SK-N-SH treated with all-trans-retinoic acid at 6 μM for 48 hours (cell line): ENCODE data around the gene REG3A.

Experiments used
- ARNTL ChIP-seq: fragments of 450-650 bp; formaldehyde crosslinking; IDR thresholded peaks from 2 replicates; pipeline ENCODE4 v1.5.0; 2020; ENCODE audit warnings: low read depth, mild to moderate bottlenecking, moderate library complexity, borderline replicate concordance
- BACH2 ChIP-seq: fragments of 250-450 bp; sonication (Bioruptor Pico); IDR thresholded peaks from 2 replicates; pipeline ENCODE4 v1.9.0; 2021; ENCODE audit warnings: mild to moderate bottlenecking, borderline replicate concordance
- CSDC2 ChIP-seq: fragments of 250-450 bp; sonication (Bioruptor Pico); IDR thresholded peaks from 2 replicates; pipeline ENCODE4 v1.5.0; 2020; ENCODE audit warnings: mild to moderate bottlenecking, moderate library complexity
- ESRRG ChIP-seq: fragments of 250-450 bp; sonication (Bioruptor Pico); IDR thresholded peaks from 2 replicates; pipeline ENCODE4 v1.6.1; 2021; ENCODE audit warnings: mild to moderate bottlenecking
- OSR1 ChIP-seq: fragments of 250-450 bp; sonication (Bioruptor Pico); IDR thresholded peaks from 2 replicates; pipeline ENCODE4 v1.8.0; 2022; ENCODE audit warnings: moderate library complexity, mild to moderate bottlenecking, inconsistent platforms
- RARB ChIP-seq: fragments of 250-450 bp; sonication (Bioruptor Pico); IDR thresholded peaks from 2 replicates; pipeline ENCODE4 v1.8.0; 2021; ENCODE audit warnings: mild to moderate bottlenecking, moderate library complexity
- TCF4 ChIP-seq: fragments of 250-450 bp; sonication (Bioruptor Pico); IDR thresholded peaks from 2 replicates; pipeline ENCODE4 v1.8.0; 2021; ENCODE audit warnings: mild to moderate bottlenecking, moderate library complexity, borderline replicate concordance
- TOX ChIP-seq: fragments of 250-450 bp; sonication (Bioruptor Pico); IDR thresholded peaks from 2 replicates; pipeline ENCODE4 v1.8.0; 2021; ENCODE audit warnings: mild to moderate bottlenecking, moderate library complexity, borderline replicate concordance
- ZC3H10 ChIP-seq: fragments of 250-450 bp; sonication (Bioruptor Pico); IDR thresholded peaks from 2 replicates; pipeline ENCODE4 v1.5.1; 2021; ENCODE audit warnings: mild to moderate bottlenecking, moderate library complexity
- ZFP3 ChIP-seq: fragments of 250-450 bp; sonication (Bioruptor Pico); IDR thresholded peaks from 2 replicates; pipeline ENCODE4 v1.5.0; 2020; ENCODE audit warnings: mild to moderate bottlenecking, moderate library complexity
- ZNF565 ChIP-seq: fragments of 450-650 bp; formaldehyde crosslinking; conservative IDR thresholded peaks from 2 replicates; pipeline ENCODE4 v1.5.0; 2020; ENCODE audit warnings: low read depth, mild to moderate bottlenecking, moderate library complexity
- ZNF70 ChIP-seq: fragments of 450-650 bp; formaldehyde crosslinking; IDR thresholded peaks from 2 replicates; pipeline ENCODE4 v1.5.0; 2020; ENCODE audit warnings: mild to moderate bottlenecking, moderate library complexity
- TF ChIP-seq, protein P1 (sequence below): fragments of 250-450 bp; sonication (Bioruptor Pico); IDR thresholded peaks from 2 replicates; pipeline ENCODE4 v1.8.0; 2020; ENCODE audit warnings: mild to moderate bottlenecking, moderate library complexity, borderline replicate concordance

DNA sequence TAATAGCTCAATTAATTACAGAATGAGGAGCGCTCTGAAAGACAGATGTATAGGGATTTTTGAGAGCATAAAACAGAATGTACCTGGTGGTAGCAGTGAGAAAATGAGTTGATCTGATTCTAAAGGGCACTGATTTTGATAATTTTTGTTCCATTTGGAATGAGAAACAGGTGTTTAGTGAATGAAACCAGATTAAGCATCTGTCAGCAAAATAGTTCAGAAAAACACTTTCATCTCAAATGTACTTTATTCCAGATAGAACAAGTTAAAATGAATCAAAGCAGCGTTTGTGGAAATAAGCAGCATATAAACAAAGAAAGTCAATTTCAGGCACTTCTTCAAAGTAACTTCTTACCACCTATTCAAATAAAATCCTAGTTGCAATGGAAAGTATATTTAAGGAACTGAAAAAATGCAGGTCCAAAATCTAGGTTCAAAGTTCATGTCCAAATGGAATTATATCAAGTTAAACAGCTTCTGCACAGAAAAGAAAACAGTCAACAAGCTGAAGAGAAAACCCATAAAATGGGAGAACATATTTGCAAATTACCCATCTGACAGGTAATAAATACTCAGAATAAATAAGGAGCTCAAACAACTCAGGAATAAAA, 11.9 kb upstream of the REG3A start:
- TF ChIP-seq OSR1 (no peak), ZNF565 (CRISPR knock-in tag) (no peak), ZFP3 (CRISPR knock-in tag) (no peak), ZC3H10 (CRISPR knock-in tag) (no peak), BACH2 (CRISPR knock-in tag) (no peak), RARB (no peak), ZNF70 (CRISPR knock-in tag) (no peak), TCF4 (CRISPR knock-in tag) (no peak), TOX (CRISPR knock-in tag) (no peak), ESRRG (CRISPR knock-in tag) (no peak), ARNTL (no peak), CSDC2 (CRISPR knock-in tag) (no peak)
- TF ChIP-seq, protein P1, sequence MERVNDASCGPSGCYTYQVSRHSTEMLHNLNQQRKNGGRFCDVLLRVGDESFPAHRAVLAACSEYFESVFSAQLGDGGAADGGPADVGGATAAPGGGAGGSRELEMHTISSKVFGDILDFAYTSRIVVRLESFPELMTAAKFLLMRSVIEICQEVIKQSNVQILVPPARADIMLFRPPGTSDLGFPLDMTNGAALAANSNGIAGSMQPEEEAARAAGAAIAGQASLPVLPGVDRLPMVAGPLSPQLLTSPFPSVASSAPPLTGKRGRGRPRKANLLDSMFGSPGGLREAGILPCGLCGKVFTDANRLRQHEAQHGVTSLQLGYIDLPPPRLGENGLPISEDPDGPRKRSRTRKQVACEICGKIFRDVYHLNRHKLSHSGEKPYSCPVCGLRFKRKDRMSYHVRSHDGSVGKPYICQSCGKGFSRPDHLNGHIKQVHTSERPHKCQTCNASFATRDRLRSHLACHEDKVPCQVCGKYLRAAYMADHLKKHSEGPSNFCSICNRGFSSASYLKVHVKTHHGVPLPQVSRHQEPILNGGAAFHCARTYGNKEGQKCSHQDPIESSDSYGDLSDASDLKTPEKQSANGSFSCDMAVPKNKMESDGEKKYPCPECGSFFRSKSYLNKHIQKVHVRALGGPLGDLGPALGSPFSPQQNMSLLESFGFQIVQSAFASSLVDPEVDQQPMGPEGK (CRISPR knock-in tag), result no peak
